Measurements from ENCODE around the gene PLXNB2. TPM values are rescaled to one million over a fixed set of nuclear protein-coding genes. Genes with fewer than 3 reads are reported as not detected.
"Not testable (repeated sequence)": the region's sequence is repeated elsewhere in the genome, so short reads cannot be mapped to it uniquely, and the experiment has no call there.

PLXNB2 gene
- total RNA-seq, 1 experiment from 2014 or later, result 236 TPM

- TF ChIP-seq MAX (IDR thresholded peaks at IDR 0.05) (no peak), ZNF274 (IDR thresholded peaks at IDR 0.05; ENCODE audit: low read depth, low read length) (no peak), YY1 (IDR thresholded peaks at IDR 0.05; ENCODE audit: extremely low read depth, insufficient replicate concordance, low read depth, low read length) (no peak), POLR2A (IDR thresholded peaks at IDR 0.05; ENCODE audit: borderline replicate concordance, extremely low read depth, insufficient read depth, insufficient read length) (no peak), SP1 (IDR thresholded peaks at IDR 0.05; ENCODE audit: low read depth) (no peak)
Measured at GRCh38 chr22:50323900-50324299, 16.5 kb upstream of the PLXNB2 start (continued).

GRCh38 chr22:50322382-50323104, 15.1 kb upstream of the PLXNB2 start:
- not testable (repeated sequence) for H3K27me3 ChIP-seq (ENCODE audit: insufficient read depth, low read length)
- CTCF ChIA-PET, result interaction anchor here (1.4 kb wide), 1 partner anchor 71 kb away, joined by 3 read pairs; the partner anchor contains the start of gene HDAC10

GRCh38 chr22:50320671-50321325, 13.4 kb upstream of the PLXNB2 start:
- Histone ChIP-seq H3K9me2 (ENCODE audit: insufficient read depth) (no peaks in the 10 kb centered on the region), H3K27ac (ENCODE audit: low read depth, low read length) (no peak overlapping the region), H3K9me3 (ENCODE audit: control insufficient read depth in 1 of 2, insufficient read depth in 1 of 2, low read depth in 1 of 2, low read length in 2 of 2) (no peaks in the 10 kb centered on the region), H3K9ac (ENCODE audit: low read length) (no peak overlapping the region), H2AFZ (ENCODE audit: low read depth, low read length, poor library complexity, severe bottlenecking) (no peak overlapping the region), H3K27me3 (ENCODE audit: insufficient read depth, low read length) (no peaks in the 10 kb centered on the region), H4K20me1 (ENCODE audit: insufficient read depth) (no peaks in the 10 kb centered on the region), H3K79me2 (ENCODE audit: insufficient read depth, low read length) (peaks cover under 1% of the 10 kb centered on the region; the same call in 1 of the 2 replicates), H3K4me1 (ENCODE audit: control insufficient read depth in 1 of 2, insufficient read depth in 2 of 2, low read length in 2 of 2) (peaks cover 21 to 26% of the 10 kb centered on the region in 2 experiments), H3K36me3 (ENCODE audit: control insufficient read depth in 1 of 2, insufficient read depth in 2 of 2, low read length in 2 of 2) (no peaks in the 10 kb centered on the region), H3K4me2 (ENCODE audit: low read length) (no peak overlapping the region), H3K4me3 (replicated peaks in 1 of 2; ENCODE audit: low read depth in 1 of 2, low read length in 2 of 2) (no peak overlapping the region)
- no TSS peak for BruUV-seq (replicated peaks)
- intact Hi-C loops (cut with micrococcal nuclease), result no loop called here
- CTCF ChIA-PET, result interaction anchor here (1.4 to 1.6 kb wide), 2 partner anchors 8 to 70 kb away, joined by 3 read pairs; partner anchors contain the start of gene HDAC10
- DNase-seq (ENCODE audit: low read depth, low spot score), result no peak
- POLR2A ChIA-PET, result no interaction called here
- RAD21 ChIA-PET (ENCODE audit: low non-redundant PET in 1 of 2, low total read pairs in 2 of 2, uncharacterized antibody in 2 of 2, unreplicated experiment in 2 of 2), result no interaction called here
- ATAC-seq, result no peak
- TF ChIP-seq SIN3A (IDR thresholded peaks at IDR 0.05; ENCODE audit: low read depth), result no peak
- no peak for TF ChIP-seq RAD21 (IDR thresholded peaks at IDR 0.05; ENCODE audit: low read depth)
- TF ChIP-seq MAX (IDR thresholded peaks at IDR 0.05), result no peak
- no peak for TF ChIP-seq CBX3 (IDR thresholded peaks at IDR 0.05; ENCODE audit: low read depth)
- no peak for TF ChIP-seq POLR2AphosphoS5 (IDR thresholded peaks at IDR 0.05; ENCODE audit: low read depth, low read length)

More at GRCh38 chr22:50322382-50323104, 15.1 kb upstream of the PLXNB2 start:
- RAD21 ChIA-PET (ENCODE audit: low non-redundant PET in 1 of 2, low total read pairs in 2 of 2, uncharacterized antibody in 2 of 2, unreplicated experiment in 2 of 2); H3K4me3 ChIP-seq (replicated peaks in 1 of 2; ENCODE audit: low read depth in 1 of 2, low read length in 2 of 2); POLR2A ChIA-PET; H3K27ac ChIP-seq (ENCODE audit: low read depth, low read length); H3K9me2 ChIP-seq (ENCODE audit: insufficient read depth); H3K9ac ChIP-seq (ENCODE audit: low read length); H2AFZ ChIP-seq (ENCODE audit: low read depth, low read length, poor library complexity, severe bottlenecking); BruUV-seq (replicated peaks); H4K20me1 ChIP-seq (ENCODE audit: insufficient read depth); DNase-seq (ENCODE audit: low read depth, low spot score); H3K36me3 ChIP-seq (ENCODE audit: control insufficient read depth in 1 of 2, insufficient read depth in 2 of 2, low read length in 2 of 2); H3K79me2 ChIP-seq (ENCODE audit: insufficient read depth, low read length); H3K9me3 ChIP-seq (ENCODE audit: control insufficient read depth in 1 of 2, insufficient read depth in 1 of 2, low read depth in 1 of 2, low read length in 2 of 2); H3K4me2 ChIP-seq (ENCODE audit: low read length); intact Hi-C loops (cut with micrococcal nuclease); ATAC-seq: not testable (repeated sequence)
- peaks cover 27 to 36% of the 10 kb centered on the region in 2 experiments for H3K4me1 ChIP-seq (ENCODE audit: control insufficient read depth in 1 of 2, insufficient read depth in 2 of 2, low read length in 2 of 2)
